Adrenal gland (tissue), 12 donors: ENCODE data around the gene SRPRB. TPM values are rescaled to one million over a fixed set of nuclear protein-coding genes. Genes with fewer than 3 reads are reported as not detected.

Experiments used
- DNase-seq, 7 donors: peaks; one replicate each; pipeline ENCODE4 v3.0.0-alpha.2; 2019 to 2020
- H3K27ac ChIP-seq, 5 donors: fragments of 200-600 bp; sonication (generic) in 4 of 5; 1 replicate in 3 of 5; 2 replicates in 2 of 5; pipeline versions ENCODE4 v1.5.1 to v1.8.0; 2016 to 2020; ENCODE audit warnings: mild to moderate bottlenecking in 1 of 5
- H3K27me3 ChIP-seq: fragments of 200-600 bp; 2 replicates; pipeline ENCODE4 v1.8.0; 2021
- H3K36me3 ChIP-seq, 2 donors: fragments of 200-600 bp; replicated peaks in 1 of 2; 1 replicate in 1 of 2; 2 replicates in 1 of 2; pipeline versions ENCODE4 v1.5.1 to v1.8.0; 2018 to 2022
- H3K4me1 ChIP-seq, 2 donors: fragments of 200-600 bp; replicated peaks in 1 of 2; 1 replicate in 1 of 2; 2 replicates in 1 of 2; pipeline versions ENCODE4 v1.5.1 to v1.8.0; 2018 to 2021
- H3K4me3 ChIP-seq, 4 donors: fragments of 200-600 bp; sonication (generic) in 3 of 4; one replicate each; pipeline ENCODE4 v1.5.1; 2016 to 2018
- H3K9me3 ChIP-seq, 3 donors: fragments of 200-600 bp; sonication (generic) in 1 of 3; replicated peaks in 1 of 3; 1 replicate in 2 of 3; 2 replicates in 1 of 3; pipeline versions ENCODE4 v1.5.1 to v1.8.0; 2016 to 2021
- POLR2A ChIP-seq, 2 donors: fragments of 450-650 bp; IDR thresholded peaks; one replicate each; pipeline ENCODE4 v1.6.1; 2017; ENCODE audit warnings: antibody characterized with exemption in 2 of 2, mild to moderate bottlenecking in 2 of 2, moderate library complexity in 1 of 2
- WGBS, 4 donors: extraction: QIAGEN DNeasy Blood & Tissue Kit in 2 of 4; methylation state at CpG; one replicate each; pipeline versions ENCODE4 v1.1.5 to v1.1.7; 2013 to 2017; 5-methylcytosine and 5-hydroxymethylcytosine counted together
- intact Hi-C, 2 donors: fragments of 100-400 bp; cut with DNase I; formaldehyde crosslinking; loops; one replicate each; pipeline versions ENCODE4 v1.14.1 to v1.15.0; 2022 to 2023
- polyA plus RNA-seq, 3 donors: library from polyadenylated mRNA; stranded (reverse); fragments of 200-250 nt in 2 of 3; fragments of 350-450 nt in 1 of 3; fragmentation: Illumina TruSeq in 1 of 3; extraction: RNeasy Lipid Tissue Mini Kit (QIAGEN cat#74804) in 1 of 3; gene quantifications; one replicate each; pipeline ENCODE4 v1.2.3, GENCODE V29; 2013 to 2014
- total RNA-seq, 9 donors: library from RNA; depleted of rRNA in 4 of 9; stranded (reverse); fragments of >200 nt in 4 of 9; fragments of 120-200 nt in 1 of 9; fragmentation: NEBNext Ultra II Directional in 1 of 9; extraction: Animal tissue kit (Norgen Biotek cat#: 25700) in 1 of 9; gene quantifications; one replicate each; pipeline versions ENCODE4 v1.1.0 to v1.2.4, GENCODE V29; 2013 to 2023
- TF ChIP-seq, protein P1 (sequence below), 6 experiments: fragments of 450-650 bp in 4 of 6; fragments of 200-600 bp in 2 of 6; sonication (generic) in 1 of 6; IDR thresholded peaks; 1 replicate in 5 of 6; 2 replicates in 1 of 6; pipeline versions ENCODE4 v1.5.1 to v1.8.0; 2016 to 2021; ENCODE audit warnings: antibody characterized with exemption in 6 of 6, mild to moderate bottlenecking in 2 of 6, moderate library complexity in 1 of 6
- donor health status: healthy with polysubstance abuse.
- donor health status: Bipolar disorder and iron deficiency.
- donor health status: DM: yes; HTN: yes; CAD: no.
- donor health status: DM: no; HTN: no; CAD: no.
- donor health status: DM: no; HTN: no; CAD: no.
- donor health status: DM: yes; HTN: yes; CAD: no.

The SRPRB gene
- total and polyA plus RNA-seq, 12 donors = 13.0 to 177 (median 48.7) TPM

DNA sequence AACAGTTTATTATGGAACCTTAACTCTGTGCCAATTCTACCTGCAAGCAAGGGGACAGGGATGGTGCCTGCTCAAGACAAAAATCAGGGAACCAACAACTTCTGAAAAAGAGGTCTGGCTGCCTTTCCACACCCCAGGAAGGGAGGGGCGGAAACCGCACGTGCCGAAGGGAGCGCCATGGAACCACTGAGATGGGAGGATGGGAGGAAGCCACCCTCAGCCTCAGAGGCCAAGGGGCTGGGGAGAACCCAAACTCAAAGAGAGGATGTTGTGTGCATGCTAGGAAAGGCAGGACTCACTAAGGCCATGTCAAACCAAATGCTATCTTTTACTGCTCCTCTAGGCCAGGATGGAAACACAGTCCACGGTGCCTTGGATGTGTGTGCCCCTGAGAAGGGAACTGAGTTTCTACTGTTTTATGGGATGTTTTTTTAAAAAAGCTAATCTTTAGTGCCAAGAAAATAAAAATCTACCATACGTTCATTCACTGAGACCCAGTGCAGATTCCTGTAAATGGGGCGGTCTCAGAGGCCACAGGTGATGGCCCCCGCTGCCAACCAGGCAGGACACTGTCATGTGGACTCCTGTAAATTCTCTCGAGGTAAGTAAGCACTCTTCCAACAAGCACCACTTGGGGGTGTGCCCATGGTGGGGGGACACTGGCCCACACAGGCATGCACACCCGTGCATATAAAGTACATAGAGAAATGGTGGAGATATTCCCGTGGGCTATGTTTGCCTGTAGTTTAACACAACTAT, 20.5 kb downstream of the SRPRB start:
- intact Hi-C loops = no loop called here
- 88 to 94% (median 90%) methylated on average over 12 of the region's 12 CpGs for WGBS, 4 donors
- no peaks in the 10 kb centered on the region for H3K27me3 ChIP-seq
- peak in 1 of 7 donors; percentile 44 for DNase-seq
- H3K27ac ChIP-seq = no peak overlapping the region
- H3K36me3 ChIP-seq = peaks cover 0 to 11% of the 10 kb centered on the region in 2 donors
- TF ChIP-seq POLR2A (IDR thresholded peaks at IDR 0.05) = no peak
- TF ChIP-seq, protein P1, sequence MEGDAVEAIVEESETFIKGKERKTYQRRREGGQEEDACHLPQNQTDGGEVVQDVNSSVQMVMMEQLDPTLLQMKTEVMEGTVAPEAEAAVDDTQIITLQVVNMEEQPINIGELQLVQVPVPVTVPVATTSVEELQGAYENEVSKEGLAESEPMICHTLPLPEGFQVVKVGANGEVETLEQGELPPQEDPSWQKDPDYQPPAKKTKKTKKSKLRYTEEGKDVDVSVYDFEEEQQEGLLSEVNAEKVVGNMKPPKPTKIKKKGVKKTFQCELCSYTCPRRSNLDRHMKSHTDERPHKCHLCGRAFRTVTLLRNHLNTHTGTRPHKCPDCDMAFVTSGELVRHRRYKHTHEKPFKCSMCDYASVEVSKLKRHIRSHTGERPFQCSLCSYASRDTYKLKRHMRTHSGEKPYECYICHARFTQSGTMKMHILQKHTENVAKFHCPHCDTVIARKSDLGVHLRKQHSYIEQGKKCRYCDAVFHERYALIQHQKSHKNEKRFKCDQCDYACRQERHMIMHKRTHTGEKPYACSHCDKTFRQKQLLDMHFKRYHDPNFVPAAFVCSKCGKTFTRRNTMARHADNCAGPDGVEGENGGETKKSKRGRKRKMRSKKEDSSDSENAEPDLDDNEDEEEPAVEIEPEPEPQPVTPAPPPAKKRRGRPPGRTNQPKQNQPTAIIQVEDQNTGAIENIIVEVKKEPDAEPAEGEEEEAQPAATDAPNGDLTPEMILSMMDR (IDR thresholded peaks at IDR 0.05) = no peak
- no peak overlapping the region for H3K4me3 ChIP-seq
- no peaks in the 10 kb centered on the region for H3K4me1 ChIP-seq
- H3K9me3 ChIP-seq = no peaks in the 10 kb centered on the region

DNA sequence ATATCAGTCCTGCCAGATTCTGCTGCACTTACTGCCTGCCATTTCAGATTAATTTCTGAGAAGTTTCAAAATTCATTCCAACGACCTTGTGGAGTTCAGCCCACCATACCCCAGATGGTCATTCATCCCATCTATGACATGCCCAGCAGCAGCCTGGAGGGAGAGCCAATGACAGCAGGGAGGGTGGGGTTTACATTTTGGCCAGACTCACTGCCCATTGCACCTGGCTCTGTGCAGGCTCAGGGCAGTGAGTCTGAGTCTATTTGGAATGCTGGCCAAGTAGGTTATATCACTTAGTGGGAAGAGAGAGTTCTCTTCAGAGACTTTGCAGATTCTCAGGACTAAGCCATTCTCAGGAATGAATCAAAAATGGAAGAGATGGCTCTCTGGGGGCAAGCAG, 21.5 kb downstream of the SRPRB start:
- no peaks in the 10 kb centered on the region for H3K4me1 ChIP-seq
- H3K27me3 ChIP-seq = no peaks in the 10 kb centered on the region
- H3K36me3 ChIP-seq = peaks cover 0 to 7% of the 10 kb centered on the region in 2 donors
- DNase-seq = peak in 1 of 7 donors; percentile 35
- TF ChIP-seq POLR2A (IDR thresholded peaks at IDR 0.05) = no peak
- TF ChIP-seq, protein P1 (IDR thresholded peaks at IDR 0.05) = no peak
- H3K4me3 ChIP-seq = no peak overlapping the region
- intact Hi-C loops = no loop called here
- WGBS, 4 donors = 11 to 25% (median 20%) methylated on average over 1 of the region's 1 CpG
- no peaks in the 10 kb centered on the region for H3K9me3 ChIP-seq
- H3K27ac ChIP-seq = no peak overlapping the region

DNA sequence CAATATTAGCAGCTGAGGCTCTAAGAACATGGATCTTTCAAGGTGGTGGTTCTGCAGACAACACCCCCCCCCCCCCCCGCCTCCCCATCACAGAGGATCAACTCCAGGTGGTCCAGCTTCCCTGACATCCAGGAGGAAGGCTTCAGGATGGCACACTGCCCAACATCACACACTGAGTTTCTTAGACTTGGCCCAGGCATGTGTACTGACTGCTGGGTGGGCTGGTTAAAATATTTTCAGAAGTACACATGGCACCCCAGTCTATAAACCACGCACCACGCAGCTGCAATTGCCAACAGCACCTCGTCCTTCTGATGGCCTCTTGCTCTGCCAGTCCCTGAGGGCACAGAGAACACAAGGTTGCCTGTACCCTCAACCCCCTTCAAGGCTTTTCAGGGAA, 22.1 kb downstream of the SRPRB start:
- TF ChIP-seq, protein P1 (IDR thresholded peaks at IDR 0.05) = no peak
- TF ChIP-seq POLR2A (IDR thresholded peaks at IDR 0.05) = no peak
- Histone ChIP-seq H3K27ac (no peak overlapping the region), H3K4me3 (no peak overlapping the region), H3K9me3 (no peaks in the 10 kb centered on the region), H3K4me1 (no peaks in the 10 kb centered on the region), H3K27me3 (no peaks in the 10 kb centered on the region), H3K36me3 (peaks cover 0 to 4% of the 10 kb centered on the region in 2 donors)
- DNase-seq = peak in 1 of 7 donors; percentile 48
- 61 to 86% (median 80%) methylated on average over 3 to 4 of the region's 4 CpGs for WGBS, 4 donors
- intact Hi-C loops = no loop called here

DNA sequence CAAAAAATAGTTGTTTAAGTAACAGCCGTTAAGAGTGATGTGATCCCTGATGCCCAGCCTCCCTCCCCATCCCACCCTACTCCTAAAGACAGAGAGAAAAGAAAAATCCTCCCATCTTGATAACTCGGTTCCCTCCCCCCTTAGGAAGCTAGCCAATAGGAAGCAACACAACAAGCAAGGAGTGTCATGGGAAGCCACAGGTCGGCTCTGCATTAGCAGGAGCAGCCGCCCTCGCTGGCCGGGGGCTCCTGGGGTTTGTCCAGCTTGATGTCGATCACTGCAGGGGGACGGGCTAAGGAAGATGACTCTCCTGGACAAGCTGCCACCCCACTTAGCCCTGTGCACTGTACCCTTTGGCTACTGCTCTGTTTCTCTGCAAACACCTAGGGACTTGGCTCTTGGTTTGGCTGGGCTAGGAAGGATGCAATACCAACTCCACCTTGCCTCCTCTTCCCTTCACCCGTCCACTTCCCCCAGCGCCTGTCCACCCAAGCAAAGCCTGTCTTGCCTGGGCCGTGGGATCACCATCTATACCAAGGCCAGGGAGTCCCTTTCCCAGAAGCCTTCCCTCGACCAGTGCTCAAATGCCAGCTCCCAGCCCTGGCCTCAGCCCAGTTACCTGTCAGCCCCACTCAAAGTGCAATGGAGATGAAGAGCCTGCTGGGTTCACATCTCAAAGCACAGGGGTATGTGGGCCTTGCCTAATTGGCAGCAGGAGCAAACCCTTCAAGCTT, 23.1 kb downstream of the SRPRB start:
- 70 to 74% (median 72%) methylated on average over 8 to 12 of the region's 12 CpGs for whole genome bisulfite sequencing, 4 donors
- H3K4me3 ChIP-seq = no peak overlapping the region
- H3K27ac ChIP-seq = no peak overlapping the region
- H3K27me3 ChIP-seq = no peaks in the 10 kb centered on the region
- no peaks in the 10 kb centered on the region for H3K9me3 ChIP-seq
- no peaks in the 10 kb centered on the region for H3K4me1 ChIP-seq
- no peaks in the 10 kb centered on the region for H3K36me3 ChIP-seq
- DNase-seq = peak in 1 of 7 donors; percentile 46
- intact Hi-C loops = no loop called here
- TF ChIP-seq, protein P1 (IDR thresholded peaks at IDR 0.05) = no peak
- no peak for TF ChIP-seq POLR2A (IDR thresholded peaks at IDR 0.05)
